Measurements from ENCODE around the gene CTXND2.
"Not testable (repeated sequence)": the region's sequence is repeated elsewhere in the genome, so short reads cannot be mapped to it uniquely, and the experiment has no call there.

The CTXND2 gene

DNA sequence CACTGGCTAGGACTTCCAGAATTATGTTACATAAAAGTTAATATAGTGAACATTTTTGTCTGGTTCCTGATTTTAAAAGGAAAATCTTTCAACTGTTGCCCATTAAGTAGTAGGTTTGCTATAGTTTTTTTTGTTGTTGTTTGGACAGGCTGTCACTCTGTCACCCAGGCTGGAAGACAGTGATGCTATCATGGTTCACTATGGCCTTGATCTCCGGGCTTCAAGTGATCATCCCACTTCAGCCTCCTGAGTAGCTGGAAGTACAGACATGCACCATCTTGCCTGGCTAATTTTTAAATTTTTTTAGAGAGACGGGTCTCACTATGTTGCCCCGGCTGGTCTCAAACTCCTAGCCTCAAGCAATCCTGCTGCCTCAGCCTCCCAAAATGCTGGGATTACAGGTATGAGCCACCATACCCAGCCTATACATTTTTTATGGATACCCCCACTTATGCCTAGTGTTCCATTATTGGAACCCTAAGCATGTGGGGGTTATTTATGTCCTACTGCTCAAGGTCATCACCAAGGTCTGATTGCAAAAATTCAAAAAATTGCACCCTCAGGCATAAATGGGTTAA, 6.5 kb downstream of the CTXND2 start:
- DNase-seq = no peak

- DNase-seq = no peak
These were observed 8.7 kb downstream of the CTXND2 start for GRCh38 chr1:150895618-150896017.

GRCh38 chr1:150899795-150900194, 12.9 kb downstream of the CTXND2 start:
- DNase-seq = not testable (repeated sequence)

DNA sequence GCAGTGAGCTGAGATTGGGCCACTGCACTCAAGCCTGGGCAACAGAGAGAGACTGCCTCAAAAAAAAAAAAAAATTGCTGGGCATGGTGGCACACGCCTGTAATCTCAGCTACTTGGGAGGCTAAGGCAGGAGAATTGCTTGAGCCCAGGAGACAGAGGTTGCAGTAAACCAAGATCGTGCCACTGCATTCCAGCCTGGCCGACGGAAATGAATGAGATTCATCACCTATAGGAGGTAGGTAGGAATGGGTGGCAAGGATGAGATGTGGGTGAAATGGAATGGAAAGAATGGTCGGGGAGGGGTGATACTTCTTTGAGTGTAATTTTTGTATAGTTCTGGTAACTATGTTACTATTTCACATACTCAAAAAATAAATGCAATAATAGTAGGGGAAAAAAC, 15.4 kb downstream of the CTXND2 start:
- DNase-seq = no peak

GRCh38 chr1:150902751-150903150, 15.8 kb downstream of the CTXND2 start:
- no peak for DNase-seq

DNA sequence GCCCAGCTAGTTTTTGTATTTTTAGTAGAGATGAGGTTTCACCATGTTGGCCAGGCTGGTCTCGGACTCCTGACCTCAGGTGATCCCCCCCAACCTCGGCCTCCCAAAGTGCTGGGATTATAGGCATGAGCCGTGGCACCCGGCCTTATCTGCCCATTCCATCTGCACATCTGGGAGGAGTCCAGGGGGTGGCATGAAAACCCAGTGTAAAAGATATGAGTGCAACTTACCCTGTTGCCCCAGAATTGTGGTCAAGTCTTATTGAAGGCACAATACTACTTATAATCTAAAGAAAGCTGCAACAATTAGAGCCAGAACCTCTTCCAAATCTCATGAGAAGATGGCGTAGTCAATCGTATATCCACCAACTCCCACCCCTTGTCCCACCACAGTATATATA, 18.4 kb downstream of the CTXND2 start:
- no peak for DNase-seq

GRCh38 chr1:150906329-150906728, 19.4 kb downstream of the CTXND2 start:
- no peak for DNase-seq

GRCh38 chr1:150906813-150907212, 19.9 kb downstream of the CTXND2 start:
- no peak for DNase-seq

DNA sequence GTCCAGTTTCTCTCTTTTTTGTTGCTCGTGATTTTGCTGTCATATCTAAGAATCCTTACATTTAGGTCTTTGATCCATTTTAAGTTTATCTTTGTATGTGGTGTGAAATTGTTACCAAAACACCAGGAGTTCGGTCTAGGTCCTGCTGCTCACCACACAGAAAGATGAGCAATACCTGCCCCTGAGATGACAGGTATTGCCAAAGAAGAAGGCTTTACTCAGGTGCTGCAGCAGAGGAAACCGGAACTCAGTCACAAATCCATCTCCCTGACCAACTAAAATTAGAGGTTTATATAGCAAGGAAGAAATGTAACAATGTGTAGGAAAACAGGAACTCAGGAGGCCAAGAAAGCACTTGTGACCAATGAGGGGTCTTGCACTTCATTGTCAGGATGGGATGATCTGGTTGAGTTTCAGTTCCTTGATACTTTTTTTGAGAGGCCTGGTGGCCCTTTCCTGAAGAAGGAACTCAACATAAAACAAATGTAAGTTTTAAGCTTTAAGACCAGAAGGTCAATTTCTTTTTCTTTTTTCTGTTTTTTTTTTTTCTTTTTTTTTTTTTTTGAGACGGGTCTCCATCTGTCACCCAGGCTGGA, 22.7 kb downstream of the CTXND2 start:
- no peak for DNase-seq

- no peak for DNase-seq
These were observed 25.7 kb downstream of the CTXND2 start for GRCh38 chr1:150912623-150913022.

GRCh38 chr1:150917387-150917786, 30.5 kb downstream of the CTXND2 start:
- no peak for DNase-seq

GRCh38 chr1:150922519-150922975, 35.6 kb downstream of the CTXND2 start:
- peak; percentile 78 to 80 for DNase-seq

GRCh38 chr1:150925080-150925479, 38.1 kb downstream of the CTXND2 start:
- DNase-seq = no peak

DNA sequence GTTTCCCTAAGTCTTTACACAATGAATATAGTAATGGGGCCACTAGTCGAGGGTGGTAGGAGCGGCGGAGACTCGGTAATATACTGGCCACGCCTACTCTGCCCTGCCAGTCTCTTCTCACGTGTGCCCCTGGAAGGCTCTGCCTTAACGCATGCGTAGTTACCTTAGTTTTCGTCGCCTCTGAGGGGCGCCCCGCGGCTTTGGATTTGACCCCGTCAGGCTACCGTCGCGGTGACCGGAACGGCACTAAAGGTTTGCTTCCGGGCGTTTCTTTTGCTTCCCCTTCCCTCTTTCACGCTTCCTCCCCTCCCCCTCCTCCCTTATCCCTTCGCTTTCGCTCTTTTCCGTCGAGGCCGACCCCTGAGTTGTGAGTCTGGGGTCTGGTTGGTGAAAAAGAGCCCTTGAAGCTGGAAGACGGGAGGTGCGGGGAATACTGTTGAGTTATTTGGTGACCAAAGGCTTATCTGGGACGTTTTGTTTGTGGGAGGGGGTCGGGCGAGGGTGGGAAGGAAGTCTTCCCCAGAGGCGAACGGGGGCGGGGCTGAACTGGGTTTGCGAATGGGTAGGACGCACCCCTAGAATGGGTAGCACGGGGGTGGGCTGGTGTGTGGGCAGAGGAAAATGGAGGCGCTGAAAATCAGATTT, 39.3 kb downstream of the CTXND2 start, which contains the start of gene SETDB1:
SETDB1 (plus strand) TSS at position 267 of the 645 bp plus-strand sequence. CDS start 1,352 bp downstream, outside the sequence.
- DNase-seq = peak; percentile 88 to 89

GRCh38 chr1:150927624-150928023, 40.7 kb downstream of the CTXND2 start:
- DNase-seq = no peak

DNA sequence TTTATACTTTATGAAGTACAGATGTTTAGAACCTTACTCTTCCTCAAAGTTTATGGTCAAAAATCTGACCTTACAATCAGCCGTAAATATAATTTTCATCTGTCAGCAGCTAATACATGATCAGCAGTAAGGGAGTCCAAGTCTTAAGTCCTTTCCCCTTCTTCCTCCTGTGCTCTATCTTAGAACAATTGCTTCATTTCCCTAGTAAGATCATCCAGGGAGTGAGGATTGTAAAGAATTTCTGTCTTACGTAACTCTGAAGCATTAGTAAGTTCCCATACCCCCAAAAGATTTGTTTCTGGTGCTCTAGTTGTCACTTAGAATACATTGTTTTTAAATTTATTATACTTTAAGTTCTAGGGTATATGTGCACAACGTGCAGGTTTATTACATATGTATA, 41.4 kb downstream of the CTXND2 start:
- DNase-seq = no peak

- not testable (repeated sequence) for DNase-seq
These were observed 41.8 kb downstream of the CTXND2 start for GRCh38 chr1:150928775-150929174.

- DNase-seq = no peak
These were observed 44.8 kb downstream of the CTXND2 start for GRCh38 chr1:150931773-150932172.

DNA sequence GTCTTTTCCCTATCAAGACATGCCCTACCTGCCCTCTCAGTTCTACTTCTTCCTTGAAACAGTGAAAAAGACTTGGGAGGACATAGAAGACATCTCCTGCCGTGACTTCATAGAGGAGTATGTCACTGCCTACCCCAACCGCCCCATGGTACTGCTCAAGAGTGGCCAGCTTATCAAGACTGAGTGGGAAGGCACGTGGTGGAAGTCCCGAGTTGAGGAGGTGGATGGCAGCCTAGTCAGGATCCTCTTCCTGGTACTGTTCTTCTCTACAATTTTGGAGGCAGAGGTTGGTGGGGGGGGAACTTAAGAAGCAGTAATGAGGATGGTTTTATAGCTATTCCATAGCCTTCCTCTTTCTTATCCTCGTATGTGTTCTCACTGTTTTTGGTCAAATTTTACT, 57.9 kb downstream of the CTXND2 start:
- DNase-seq = no peak

GRCh38 chr1:150954708-150955107, 67.8 kb downstream of the CTXND2 start:
- DNase-seq = no peak

DNA sequence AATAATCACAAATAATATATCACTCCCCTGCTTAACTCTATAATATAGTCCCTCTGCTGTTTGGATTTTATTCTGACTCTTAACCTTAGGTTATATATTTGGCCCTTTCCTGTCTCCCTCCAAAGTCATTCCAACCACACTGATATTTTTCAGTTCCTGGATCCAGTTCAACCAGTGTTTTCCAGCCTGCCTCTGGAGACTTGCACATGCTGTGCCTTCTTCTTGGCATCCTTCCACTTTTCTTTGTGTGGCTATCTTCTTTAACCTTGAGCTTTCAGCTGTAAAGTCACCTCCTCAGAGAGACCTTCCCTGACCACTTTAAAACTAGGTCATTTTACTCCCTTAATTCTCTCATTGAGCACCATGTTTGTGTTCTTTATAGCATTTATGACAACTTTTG, 68.3 kb downstream of the CTXND2 start:
- DNase-seq = no peak

GRCh38 chr1:150957666-150958065, 70.7 kb downstream of the CTXND2 start:
- DNase-seq = no peak

DNA sequence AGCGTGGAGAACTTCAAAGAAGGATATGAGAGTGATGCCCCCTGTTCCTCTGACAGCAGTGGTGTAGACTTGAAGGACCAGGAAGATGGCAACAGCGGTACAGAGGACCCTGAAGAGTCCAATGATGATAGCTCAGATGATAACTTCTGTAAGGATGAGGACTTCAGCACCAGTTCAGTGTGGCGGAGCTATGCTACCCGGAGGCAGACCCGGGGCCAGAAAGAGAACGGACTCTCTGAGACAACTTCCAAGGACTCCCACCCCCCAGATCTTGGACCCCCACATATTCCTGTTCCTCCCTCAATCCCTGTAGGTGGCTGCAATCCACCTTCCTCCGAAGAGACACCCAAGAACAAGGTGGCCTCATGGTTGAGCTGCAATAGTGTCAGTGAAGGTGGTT, 73.7 kb downstream of the CTXND2 start:
- DNase-seq = no peak

DNA sequence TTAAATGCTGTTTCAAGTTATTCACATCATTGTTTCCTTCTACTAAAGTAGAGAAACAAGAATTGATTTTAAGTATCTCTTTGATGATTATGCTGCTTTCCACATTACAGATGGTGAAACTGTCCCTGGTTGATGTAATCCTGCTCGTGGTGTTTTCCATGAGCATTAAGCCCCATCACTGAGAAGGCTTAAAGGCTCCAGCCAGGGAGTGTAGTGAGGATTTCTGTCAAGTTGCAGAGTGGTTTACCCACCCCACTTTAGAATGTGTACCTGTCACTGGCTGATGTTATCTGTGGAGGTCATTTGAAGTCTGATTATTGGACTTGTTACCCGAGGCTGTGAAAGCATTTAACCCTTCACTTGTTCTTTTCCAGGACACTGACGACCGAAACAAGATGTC, 74.8 kb downstream of the CTXND2 start:
- no peak for DNase-seq
